H1 (cell line): ENCODE results near the gene TTC9. TPM values are rescaled to one million over a fixed set of nuclear protein-coding genes. Genes with fewer than 3 reads are reported as not detected.

ENCODE experiments used
- CTCF ChIA-PET: fragments of 300-600 bp; sonication (Branson Sonifier 250); formaldehyde crosslinking; loops from one replicate; lab custom pipeline; 2021; ENCODE audit not compliant: partially characterized antibody; lab: Charles Lee
- POLR2A ChIA-PET: fragments of 300-600 bp; sonication (Branson Sonifier 250); formaldehyde crosslinking; loops from one replicate; lab custom pipeline; 2021; ENCODE audit warnings: inconsistent platforms; ENCODE audit not compliant: partially characterized antibody; lab: Charles Lee
- DNase-seq, 2 experiments: peaks; one replicate each; pipeline versions ENCODE4 v3.0.0 to v3.0.0-alpha.2; 2010 to 2022; ENCODE audit warnings: low spot score in 2 of 2, low read depth in 1 of 2, mixed read lengths in 1 of 2
- FAIRE-seq: peaks from 2 replicates; lab custom pipeline; 2011; peaks lifted over from hg19 to GRCh38; lab: Jason Lieb, UNC
- H2AFZ ChIP-seq: 2 replicates; pipeline ENCODE4 v1.8.1; 2012; ENCODE audit warnings: low read length, inconsistent platforms
- H2AK5ac ChIP-seq: 2 replicates; pipeline ENCODE4 v1.6.1; 2013; ENCODE audit warnings: low read depth, low read length
- H2BK120ac ChIP-seq: replicated peaks from 2 replicates; pipeline ENCODE3; 2013; ENCODE audit warnings: low read depth, low read length, inconsistent platforms
- H2BK12ac ChIP-seq: 2 replicates; pipeline ENCODE4 v1.6.1; 2013; ENCODE audit warnings: low read depth, low read length
- H2BK15ac ChIP-seq: 2 replicates; pipeline ENCODE4 v1.6.1; 2013; ENCODE audit warnings: low read length
- H2BK20ac ChIP-seq: 2 replicates; pipeline ENCODE4 v1.6.1; 2013; ENCODE audit warnings: low read length
- H2BK5ac ChIP-seq: 2 replicates; pipeline ENCODE4 v1.6.1; 2013; ENCODE audit warnings: low read depth, low read length
- H3K14ac ChIP-seq: 2 replicates; pipeline ENCODE4 v1.6.1; 2013; ENCODE audit warnings: inconsistent platforms; ENCODE audit not compliant: insufficient read length
- H3K18ac ChIP-seq: 2 replicates; pipeline ENCODE4 v1.6.1; 2013; ENCODE audit warnings: low read length; ENCODE audit errors: extremely low read depth
- H3K23ac ChIP-seq: 2 replicates; pipeline ENCODE4 v1.6.1; 2013; ENCODE audit warnings: inconsistent platforms; ENCODE audit not compliant: insufficient read length
- H3K23me2 ChIP-seq: 2 replicates; pipeline ENCODE4 v1.6.1; 2013; ENCODE audit warnings: low read depth, low read length
- H3K27ac ChIP-seq: 2 replicates; pipeline ENCODE4 v1.6.1; 2011; ENCODE audit warnings: low read depth, low read length, inconsistent platforms
- H3K27me3 ChIP-seq, 4 experiments: replicated peaks in 1 of 4; 1 replicate in 1 of 4; 2 replicates in 3 of 4; pipeline versions ENCODE4 v1.6.1 to v1.8.1; 2011 to 2013; ENCODE audit warnings: low read length in 3 of 4, mild to moderate bottlenecking in 3 of 4, inconsistent platforms in 2 of 4, mixed read lengths in 2 of 4, moderate library complexity in 1 of 4; ENCODE audit not compliant: control insufficient read depth in 3 of 4, insufficient read depth in 3 of 4; ENCODE audit errors: extremely low read depth in 1 of 4
- H3K36me3 ChIP-seq, 4 experiments: 2 replicates each; pipeline versions ENCODE4 v1.6.1 to v1.8.1; 2011 to 2013; ENCODE audit warnings: mild to moderate bottlenecking in 4 of 4, low read length in 3 of 4, moderate library complexity in 2 of 4, control low read depth in 1 of 4, inconsistent platforms in 1 of 4; ENCODE audit not compliant: insufficient read depth in 4 of 4, control insufficient read depth in 2 of 4
- H3K4ac ChIP-seq: replicated peaks from 2 replicates; pipeline ENCODE3; 2013; ENCODE audit warnings: low read length, low read depth, mixed read lengths, inconsistent platforms; ENCODE audit not compliant: insufficient read length
- H3K4me1 ChIP-seq, 4 experiments: replicated peaks in 1 of 4; 1 replicate in 1 of 4; 2 replicates in 3 of 4; pipeline versions ENCODE4 v1.6.1 to v1.8.1; 2011 to 2013; ENCODE audit warnings: low read length in 3 of 4, inconsistent platforms in 2 of 4, mixed read lengths in 1 of 4; ENCODE audit not compliant: insufficient read depth in 4 of 4, control insufficient read depth in 3 of 4
- H3K4me2 ChIP-seq, 2 experiments: 2 replicates each; pipeline versions ENCODE4 v1.6.1 to v1.8.1; 2011 to 2013; ENCODE audit warnings: low read depth in 2 of 2, low read length in 2 of 2, control low read depth in 1 of 2, inconsistent platforms in 1 of 2, mild to moderate bottlenecking in 1 of 2; ENCODE audit not compliant: insufficient read depth in 1 of 2
- H3K4me3 ChIP-seq, 4 experiments: fragments of 200-600, 300-600 bp in 1 of 4; sonication (generic), shearing (Covaris generic), sonication (Bioruptor Twin) in 1 of 4; 2 replicates each; pipeline versions ENCODE4 v1.5.1 to v1.8.1; 2011 to 2016; ENCODE audit warnings: low read length in 4 of 4, low read depth in 3 of 4, control low read depth in 2 of 4, inconsistent platforms in 2 of 4, mild to moderate bottlenecking in 2 of 4, mixed read lengths in 1 of 4, moderate library complexity in 1 of 4; ENCODE audit not compliant: insufficient read depth in 2 of 4; ENCODE audit errors: extremely low read depth in 1 of 4
- H3K56ac ChIP-seq: replicated peaks from 2 replicates; pipeline ENCODE3; 2013; ENCODE audit warnings: low read depth, mild to moderate bottlenecking, mixed read lengths, low read length, inconsistent platforms; ENCODE audit not compliant: insufficient read length
- H3K79me1 ChIP-seq: 2 replicates; pipeline ENCODE4 v1.6.1; 2013; ENCODE audit warnings: low read depth, low read length, control low read depth
- H3K79me2 ChIP-seq, 2 experiments: 2 replicates each; pipeline versions ENCODE4 v1.6.1 to v1.8.1; 2012 to 2013; ENCODE audit warnings: low read length in 2 of 2, mild to moderate bottlenecking in 2 of 2, inconsistent platforms in 1 of 2; ENCODE audit not compliant: insufficient read depth in 2 of 2, control insufficient read depth in 1 of 2
- H3K9ac ChIP-seq, 4 experiments: replicated peaks in 1 of 4; 1 replicate in 1 of 4; 2 replicates in 3 of 4; pipeline versions ENCODE4 v1.6.1 to v1.8.1; 2011 to 2013; ENCODE audit warnings: low read depth in 3 of 4, low read length in 3 of 4, control low read depth in 2 of 4, mild to moderate bottlenecking in 2 of 4, moderate library complexity in 2 of 4, inconsistent platforms in 1 of 4; ENCODE audit errors: extremely low read depth in 1 of 4
- H3K9me3 ChIP-seq, 2 experiments: 2 replicates each; pipeline versions ENCODE4 v1.6.1 to v1.8.1; 2012 to 2013; ENCODE audit warnings: mild to moderate bottlenecking in 2 of 2, moderate library complexity in 2 of 2, control low read depth in 1 of 2, inconsistent platforms in 1 of 2, low read depth in 1 of 2, low read length in 1 of 2, mixed read lengths in 1 of 2; ENCODE audit not compliant: insufficient read depth in 2 of 2
- H4K20me1 ChIP-seq, 2 experiments: replicated peaks in 1 of 2; 2 replicates each; pipeline versions ENCODE3 to v1.8.1; 2011 to 2013; ENCODE audit warnings: inconsistent platforms in 2 of 2, low read length in 2 of 2, mild to moderate bottlenecking in 1 of 2; ENCODE audit not compliant: insufficient read depth in 2 of 2, control insufficient read depth in 1 of 2
- H4K5ac ChIP-seq: 2 replicates; pipeline ENCODE4 v1.6.1; 2013; ENCODE audit warnings: low read length, low read depth, mixed read lengths, inconsistent platforms; ENCODE audit not compliant: insufficient read length
- H4K8ac ChIP-seq: 2 replicates; pipeline ENCODE4 v1.8.0; 2013; ENCODE audit warnings: mild to moderate bottlenecking, moderate library complexity, low read length, inconsistent platforms; ENCODE audit not compliant: insufficient read depth; ENCODE audit errors: extremely low read depth
- H4K91ac ChIP-seq: replicated peaks from 2 replicates; pipeline ENCODE3; 2013; ENCODE audit warnings: low read length, mixed read lengths, inconsistent platforms; ENCODE audit not compliant: insufficient read length
- BRCA1 ChIP-seq: IDR thresholded peaks from 2 replicates; pipeline ENCODE4 v1.6.1; 2012; ENCODE audit warnings: low read depth, low read length, improper control_type of control experiment
- CHD1 ChIP-seq: IDR thresholded peaks from 2 replicates; pipeline ENCODE4 v1.6.1; 2012; ENCODE audit warnings: low read depth, low read length, improper control_type of control experiment
- GABPA ChIP-seq: IDR thresholded peaks from 2 replicates; pipeline ENCODE4 v1.6.1; 2011; ENCODE audit warnings: mild to moderate bottlenecking, low read length, moderate library complexity, borderline replicate concordance; ENCODE audit not compliant: insufficient read depth
- JUND ChIP-seq: IDR thresholded peaks from 2 replicates; pipeline ENCODE4 v1.6.1; 2011; ENCODE audit warnings: mild to moderate bottlenecking, improper control_type of control experiment, low read length
- KDM5A ChIP-seq: fragments of 200-600 bp; IDR thresholded peaks from 2 replicates; pipeline ENCODE4 v1.7.1; 2012; ENCODE audit warnings: mild to moderate bottlenecking, low read length, inconsistent platforms, mixed read lengths
- RAD21 ChIP-seq, 2 experiments: IDR thresholded peaks in 1 of 2; conservative IDR thresholded peaks in 1 of 2; 2 replicates each; pipeline ENCODE4 v1.6.1; 2011; ENCODE audit warnings: low read depth in 2 of 2, low read length in 2 of 2, improper control_type of control experiment in 1 of 2, inconsistent platforms in 1 of 2, mild to moderate bottlenecking in 1 of 2, moderate library complexity in 1 of 2
- RNF2 ChIP-seq: fragments of 200-900, 300-1000 bp; sonication (generic); IDR thresholded peaks from 2 replicates; pipeline ENCODE4 v1.7.1; 2016; ENCODE audit warnings: borderline replicate concordance, low read depth, mild to moderate bottlenecking, antibody characterized with exemption, low read length; ENCODE audit not compliant: poor library complexity, severe bottlenecking; ENCODE audit errors: missing control alignments
- SRF ChIP-seq: IDR thresholded peaks from 2 replicates; pipeline ENCODE4 v1.6.1; 2011; ENCODE audit warnings: mild to moderate bottlenecking, low read depth, low read length, moderate library complexity
- TAF7 ChIP-seq: optimal IDR thresholded peaks from 2 replicates; pipeline ENCODE3; 2011; ENCODE audit warnings: low read depth, mild to moderate bottlenecking, inconsistent platforms, low read length, moderate library complexity, borderline replicate concordance
- WGBS, 2 experiments: shearing (Covaris generic) in 1 of 2; methylation state at CpG; one replicate each; pipeline versions ENCODE4 v1.1.6 to v1.1.7; 2013 to 2015; ENCODE audit warnings: low lambda C conversion rate in 2 of 2, mixed read lengths in 2 of 2, inconsistent platforms in 1 of 2, low coverage in 1 of 2, missing lambda C conversion rate in 1 of 2; ENCODE audit not compliant: insufficient replicate concordance in 2 of 2, insufficient coverage in 1 of 2, insufficient read length in 1 of 2; ENCODE audit errors: extremely low coverage in 1 of 2, missing lambda C conversion rate in 1 of 2; 5-methylcytosine and 5-hydroxymethylcytosine counted together
- polyA plus RNA-seq, 7 experiments: library from polyadenylated mRNA; depleted of rRNA in 3 of 7; stranded (reverse) in 5 of 7; unstranded in 2 of 7; fragments of >200 nt in 5 of 7; fragments of 200-250 nt in 2 of 7; gene quantifications; 1 replicate in 5 of 7; 2 replicates in 1 of 7; 4 replicates in 1 of 7; pipeline versions ENCODE4 v1.2.1 to v1.2.3, GENCODE V29; 2011 to 2013; ENCODE audit warnings: missing spikeins in 2 of 7, mixed read lengths in 2 of 7
- total RNA-seq: library from RNA; stranded (reverse); fragmentation: NEBNext Ultra II Directional; extraction: Animal tissue kit (Norgen Biotek cat#: 25700); gene quantifications from 2 replicates; pipeline ENCODE4 v1.2.1, GENCODE V29; 2021
- TF ChIP-seq, protein P1 (sequence below): IDR thresholded peaks from 2 replicates; pipeline ENCODE4 v1.6.1; 2012; ENCODE audit warnings: inconsistent platforms

Gene TTC9
- total and polyA plus RNA-seq, 2 of the 8 experiments (the other 6 are each of a cell fraction or from before 2014, with no cell fraction given), result 21.0 to 29.5 TPM

DNA sequence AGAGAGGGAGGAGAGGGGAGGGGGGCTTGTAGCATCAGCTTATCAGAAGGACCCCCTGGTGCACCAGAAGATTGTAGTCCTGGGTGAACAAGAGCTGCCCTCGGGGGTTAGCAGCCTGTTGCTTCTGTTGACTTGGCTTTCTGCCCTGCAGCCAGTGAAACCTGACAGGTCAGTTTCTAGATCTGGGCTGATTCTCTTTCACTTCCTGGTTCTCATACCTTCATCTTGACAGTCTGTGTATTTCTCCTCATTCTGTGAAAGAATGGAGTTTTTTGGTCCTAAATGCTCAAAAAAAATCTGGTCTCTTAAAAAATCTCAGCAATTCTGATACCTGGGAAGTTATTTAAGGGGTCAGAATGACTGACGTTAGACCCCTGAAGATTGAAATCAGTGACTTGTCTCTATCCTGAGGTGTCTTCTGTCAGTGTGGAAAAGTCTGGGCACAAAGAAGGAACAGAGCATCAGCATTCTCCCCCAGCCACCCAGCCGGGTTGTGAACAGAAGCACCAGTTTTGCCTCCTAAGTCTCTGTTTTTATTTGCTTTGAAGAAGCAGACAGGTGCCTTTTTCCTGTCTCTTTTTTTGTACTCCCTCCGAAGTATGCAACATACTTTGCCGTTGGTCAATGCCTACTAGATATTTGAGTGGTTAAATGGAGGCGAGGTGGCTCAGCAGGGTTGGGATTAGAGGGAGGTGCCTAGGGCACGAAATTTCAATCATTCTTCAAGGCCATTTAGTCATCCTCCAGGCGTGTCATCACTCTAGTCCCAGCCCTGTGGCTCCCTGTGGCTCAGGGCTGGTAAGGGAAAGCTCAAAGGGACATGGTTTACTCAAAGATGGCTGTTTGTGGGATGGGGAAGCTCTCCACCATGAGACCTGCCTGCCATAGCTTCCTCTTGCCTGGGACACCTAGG, 24.0 kb downstream of the TTC9 start:
- ChIA-PET POLR2A (interaction anchor here (1.0 to 2.2 kb wide), 6 partner anchors 9 to 57 kb away, joined by 3 to 7 read pairs (median 4); no protein-coding TSS in a partner anchor), CTCF (interaction anchor here (0.9 to 1.4 kb wide), 4 partner anchors 10 to 57 kb away, joined by 3 to 6 read pairs (median 5); no protein-coding TSS in a partner anchor)
- H2BK15ac ChIP-seq, result no peak overlapping the region
- no peaks in the 10 kb centered on the region for H3K9me3 ChIP-seq
- FAIRE-seq, result no peak
- H2AFZ ChIP-seq, result no peak overlapping the region
- no peak overlapping the region for H2AK5ac ChIP-seq
- peak overlapping the region; percentile 64; the same call in 1 of the 2 replicates for H2BK5ac ChIP-seq
- H2BK20ac ChIP-seq, result no peak overlapping the region
- H3K79me1 ChIP-seq, result peaks cover 21% of the 10 kb centered on the region; the same call in 1 of the 2 replicates
- 84% methylated on average over 8 of the region's 8 CpGs; no CpG with 5 or more reads in 1 of the 2 experiments for WGBS, 2 experiments
- H3K23me2 ChIP-seq, result no peaks in the 10 kb centered on the region
- H4K20me1 ChIP-seq, result peaks cover 0 to 15% of the 10 kb centered on the region in 2 experiments
- peaks cover 11 to 21% (median 17%) of the 10 kb centered on the region in 4 experiments; a peak in 6 of 7 replicates for H3K4me1 ChIP-seq
- no peak overlapping the region for H2BK120ac ChIP-seq
- no peak overlapping the region for H2BK12ac ChIP-seq
- H4K8ac ChIP-seq, result no peak overlapping the region; the same call in 1 of the 2 replicates
- peaks cover 11 to 33% (median 15%) of the 10 kb centered on the region in 4 experiments; a peak in 7 of 8 replicates for H3K36me3 ChIP-seq
- H3K18ac ChIP-seq, result no peak overlapping the region
- H3K9ac ChIP-seq, result no peak overlapping the region; a peak in 1 of 7 replicates
- H3K56ac ChIP-seq, result no peak overlapping the region
- H3K79me2 ChIP-seq, result peaks cover 0 to 74% of the 10 kb centered on the region in 2 experiments; a peak in 3 of 4 replicates
- H3K27me3 ChIP-seq, result no peaks in the 10 kb centered on the region
- no peak overlapping the region for H3K14ac ChIP-seq
- DNase-seq, result no peak
- no peak overlapping the region for H3K27ac ChIP-seq
- H3K4me3 ChIP-seq, result no peak overlapping the region
- H3K4me2 ChIP-seq, result peak overlapping the region in 1 of 2 experiments; percentile 2; a peak in 1 of 4 replicates
- no peak overlapping the region for H4K5ac ChIP-seq
- no peak overlapping the region for H3K23ac ChIP-seq
- H4K91ac ChIP-seq, result no peak overlapping the region
- no peak overlapping the region for H3K4ac ChIP-seq
- no peak for TF ChIP-seq CHD1
- TF ChIP-seq, protein P1, sequence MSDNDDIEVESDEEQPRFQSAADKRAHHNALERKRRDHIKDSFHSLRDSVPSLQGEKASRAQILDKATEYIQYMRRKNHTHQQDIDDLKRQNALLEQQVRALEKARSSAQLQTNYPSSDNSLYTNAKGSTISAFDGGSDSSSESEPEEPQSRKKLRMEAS, result no peak
- no peak for TF ChIP-seq KDM5A
- TF ChIP-seq GABPA, result no peak
- TF ChIP-seq JUND, result no peak
- no peak for TF ChIP-seq TAF7
- TF ChIP-seq RAD21 (IDR thresholded peaks at IDR 0.05 in 1 of 2, conservative IDR thresholded peaks at IDR 0.05 in 1 of 2; ENCODE audit: low read depth in 2 of 2, low read length in 2 of 2), result no peak
- no peak for TF ChIP-seq SRF
- TF ChIP-seq RNF2, result no peak
- no peak for TF ChIP-seq BRCA1
